ENCODE data around the gene SYT15. TPM values are rescaled to one million over a fixed set of nuclear protein-coding genes. Genes with fewer than 3 reads are reported as not detected.

The SYT15 gene
- total and polyA plus RNA-seq, 2 donors (not counting 1 experiment from before 2014, with no cell fraction given): 0.18 to 0.94 TPM

GRCh38 chr10:46547541-46548497, 31.1 kb upstream of the SYT15 start:
- H3K4me1 Mint-ChIP-seq: no peaks in the 10 kb centered on the region
- intact Hi-C loops (cut with micrococcal nuclease): no loop called here
- WGBS (ENCODE audit: insufficient coverage): 69% methylated on average over 10 of the region's 11 CpGs
- H3K4me3 ChIP-seq (ENCODE audit: control extremely low read depth in 1 of 5, extremely low read depth in 1 of 5, insufficient read depth in 1 of 5, low read depth in 2 of 5, low read length in 4 of 5): no peak overlapping the region
- peaks cover 20% of the 10 kb centered on the region for H3K27me3 Mint-ChIP-seq
- no peak overlapping the region for H3K27ac Mint-ChIP-seq
- H3K79me2 ChIP-seq (ENCODE audit: control insufficient read depth, insufficient read depth, low read length): no peaks in the 10 kb centered on the region
- ATAC-seq (ENCODE audit: low read depth): no peak
- H3K4me1 ChIP-seq (ENCODE audit: control insufficient read depth in 2 of 2, insufficient read depth in 2 of 2, low read length in 2 of 2): no peaks in the 10 kb centered on the region
- H3K36me3 ChIP-seq (replicated peaks in 1 of 2; ENCODE audit: control extremely low read depth in 1 of 2, control insufficient read depth in 1 of 2, extremely low read depth in 1 of 2, insufficient read depth in 2 of 2, low read length in 1 of 2): no peaks in the 10 kb centered on the region
- no peaks in the 10 kb centered on the region for H3K9me3 ChIP-seq (ENCODE audit: control extremely low read depth in 1 of 3, control insufficient read depth in 2 of 3, insufficient read depth in 1 of 3, low read length in 2 of 3)
- H3K4me3 Mint-ChIP-seq: no peak overlapping the region
- no peak for DNase-seq
- H3K27me3 ChIP-seq (replicated peaks in 1 of 4; ENCODE audit: control extremely low read depth in 1 of 4, control insufficient read depth in 3 of 4, insufficient read depth in 4 of 4, low read length in 3 of 4): peaks cover 0 to 3% (median 0%) of the 10 kb centered on the region in 4 experiments
- no peak overlapping the region for H3K27ac ChIP-seq (ENCODE audit: low read length in 2 of 2)
- no peak overlapping the region for H2AFZ ChIP-seq (ENCODE audit: insufficient read depth, low read depth, low read length, poor library complexity, severe bottlenecking)
- ChIA-PET CTCF (no interaction called here), POLR2A (no interaction called here)
- TF ChIP-seq CTCF (IDR thresholded peaks at IDR 0.05) (no peak), EZH2 (IDR thresholded peaks at IDR 0.05; ENCODE audit: borderline replicate concordance, insufficient read depth, low read depth, low read length, poor library complexity, severe bottlenecking) (no peak)
- no peaks in the 10 kb centered on the region for H3K9me3 Mint-ChIP-seq (ENCODE audit: insufficient read depth)
- H3K9ac ChIP-seq (ENCODE audit: low read length): no peak overlapping the region
- H3K4me2 ChIP-seq (replicated peaks; ENCODE audit: low read depth, low read length, poor library complexity, severe bottlenecking): no peak overlapping the region
- H4K20me1 ChIP-seq (ENCODE audit: control insufficient read depth, insufficient read depth, low read length, poor library complexity, severe bottlenecking): no peaks in the 10 kb centered on the region

DNA sequence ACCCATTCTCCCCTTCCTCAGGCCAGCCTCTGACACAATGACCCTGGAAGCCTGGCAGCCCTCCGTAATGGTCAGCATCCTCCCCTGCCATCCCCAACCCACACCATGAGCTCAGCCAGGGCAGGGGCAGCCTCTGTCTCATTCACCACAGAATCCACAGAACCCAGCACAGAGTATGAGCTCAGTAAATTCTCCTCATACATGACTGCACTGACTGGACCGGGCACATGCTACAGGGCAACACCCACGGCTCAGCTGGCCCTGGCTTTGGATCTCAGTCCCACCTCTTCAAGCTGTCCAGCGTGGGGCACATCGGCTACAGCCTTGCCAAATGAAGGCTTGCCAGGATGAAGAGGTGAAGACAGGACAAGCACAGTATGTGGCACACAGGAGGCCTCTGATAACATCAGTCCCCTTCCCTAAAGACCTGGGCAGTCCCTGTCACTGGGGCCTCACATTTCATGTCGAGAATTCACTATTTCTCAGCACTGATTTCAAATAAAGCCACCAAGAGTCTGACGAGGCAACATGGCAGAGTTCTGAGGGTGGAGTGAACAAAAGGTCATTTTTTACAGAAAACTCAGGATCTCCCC, 30.3 kb upstream of the SYT15 start:
- POLR2A ChIA-PET: no interaction called here
- Mint-ChIP-seq H3K27me3 (peaks cover 16% of the 10 kb centered on the region), H3K27ac (no peak overlapping the region), H3K9me3 (ENCODE audit: insufficient read depth) (no peaks in the 10 kb centered on the region), H3K4me1 (no peaks in the 10 kb centered on the region), H3K4me3 (no peak overlapping the region)
- Histone ChIP-seq H3K9ac (ENCODE audit: low read length) (no peak overlapping the region), H3K4me3 (ENCODE audit: control extremely low read depth in 1 of 5, extremely low read depth in 1 of 5, insufficient read depth in 1 of 5, low read depth in 2 of 5, low read length in 4 of 5) (no peak overlapping the region), H3K27ac (ENCODE audit: low read length in 2 of 2) (no peak overlapping the region), H3K4me2 (replicated peaks; ENCODE audit: low read depth, low read length, poor library complexity, severe bottlenecking) (no peak overlapping the region), H4K20me1 (ENCODE audit: control insufficient read depth, insufficient read depth, low read length, poor library complexity, severe bottlenecking) (no peaks in the 10 kb centered on the region), H2AFZ (ENCODE audit: insufficient read depth, low read depth, low read length, poor library complexity, severe bottlenecking) (no peak overlapping the region), H3K9me3 (ENCODE audit: control extremely low read depth in 1 of 3, control insufficient read depth in 2 of 3, insufficient read depth in 1 of 3, low read length in 2 of 3) (no peaks in the 10 kb centered on the region), H3K36me3 (replicated peaks in 1 of 2; ENCODE audit: control extremely low read depth in 1 of 2, control insufficient read depth in 1 of 2, extremely low read depth in 1 of 2, insufficient read depth in 2 of 2, low read length in 1 of 2) (no peaks in the 10 kb centered on the region), H3K4me1 (ENCODE audit: control insufficient read depth in 2 of 2, insufficient read depth in 2 of 2, low read length in 2 of 2) (no peaks in the 10 kb centered on the region), H3K79me2 (ENCODE audit: control insufficient read depth, insufficient read depth, low read length) (no peaks in the 10 kb centered on the region), H3K27me3 (replicated peaks in 1 of 4; ENCODE audit: control extremely low read depth in 1 of 4, control insufficient read depth in 3 of 4, insufficient read depth in 4 of 4, low read length in 3 of 4) (peaks cover 0 to 3% (median 0%) of the 10 kb centered on the region in 4 experiments)
- ATAC-seq (ENCODE audit: low read depth) (no peak), DNase-seq (no peak)
- CTCF ChIA-PET: no interaction called here
- intact Hi-C loops (cut with micrococcal nuclease): no loop called here
- TF ChIP-seq CTCF (IDR thresholded peaks at IDR 0.05): no peak
- no peak for TF ChIP-seq EZH2 (IDR thresholded peaks at IDR 0.05; ENCODE audit: borderline replicate concordance, insufficient read depth, low read depth, low read length, poor library complexity, severe bottlenecking)
- WGBS (ENCODE audit: insufficient coverage): 84% methylated on average over 6 of the region's 7 CpGs
